ENCODE data around the gene EML6. TPM values are rescaled to one million over a fixed set of nuclear protein-coding genes. Genes with fewer than 3 reads are reported as not detected.

EML6 gene
- total RNA-seq, 1 donor from 2014 or later, result 8.1 TPM

GRCh38 chr2:54772110-54772509 lies 48.6 kb downstream of the EML6 start:
- no peak for DNase-seq (ENCODE audit: low read depth, low spot score)
- Mint-ChIP-seq H3K4me1 (no peaks in the 10 kb centered on the region), H3K27me3 (ENCODE audit: low read depth) (no peaks in the 10 kb centered on the region), H3K27ac (ENCODE audit: unreplicated experiment) (no peak overlapping the region), H3K36me3 (ENCODE audit: low read depth) (peaks cover 11% of the 10 kb centered on the region), H3K4me3 (no peak overlapping the region), H3K9me3 (peaks cover 10% of the 10 kb centered on the region)
- no peak for TF ChIP-seq CTCF (conservative IDR thresholded peaks at IDR 0.05)

GRCh38 chr2:54772531-54772930 lies 49.1 kb downstream of the EML6 start:
- TF ChIP-seq CTCF (conservative IDR thresholded peaks at IDR 0.05), result no peak
- Mint-ChIP-seq H3K27ac (ENCODE audit: unreplicated experiment) (no peak overlapping the region), H3K9me3 (peaks cover 10% of the 10 kb centered on the region), H3K36me3 (ENCODE audit: low read depth) (peaks cover 11% of the 10 kb centered on the region), H3K4me1 (no peaks in the 10 kb centered on the region), H3K27me3 (ENCODE audit: low read depth) (no peaks in the 10 kb centered on the region), H3K4me3 (no peak overlapping the region)
- DNase-seq (ENCODE audit: low read depth, low spot score), result no peak

- no peak for TF ChIP-seq CTCF (conservative IDR thresholded peaks at IDR 0.05)
- Mint-ChIP-seq H3K36me3 (ENCODE audit: low read depth) (peaks cover 11% of the 10 kb centered on the region), H3K4me1 (peaks cover 3% of the 10 kb centered on the region), H3K27ac (ENCODE audit: unreplicated experiment) (no peak overlapping the region), H3K27me3 (ENCODE audit: low read depth) (no peaks in the 10 kb centered on the region), H3K9me3 (peaks cover 10% of the 10 kb centered on the region), H3K4me3 (no peak overlapping the region)
- no peak for DNase-seq (ENCODE audit: low read depth, low spot score)
These were observed 49.8 kb downstream of the EML6 start for GRCh38 chr2:54773233-54773632.

- H3K4me1 Mint-ChIP-seq, result peaks cover 3% of the 10 kb centered on the region
- no peak overlapping the region for H3K4me3 Mint-ChIP-seq
- no peak overlapping the region for H3K27ac Mint-ChIP-seq (ENCODE audit: unreplicated experiment)
- DNase-seq (ENCODE audit: low read depth, low spot score), result no peak
- TF ChIP-seq CTCF (conservative IDR thresholded peaks at IDR 0.05), result peak; percentile 53
- H3K27me3 Mint-ChIP-seq (ENCODE audit: low read depth), result no peaks in the 10 kb centered on the region
- H3K9me3 Mint-ChIP-seq, result peaks cover 10% of the 10 kb centered on the region
- H3K36me3 Mint-ChIP-seq (ENCODE audit: low read depth), result peaks cover 11% of the 10 kb centered on the region
These were observed 50.4 kb downstream of the EML6 start for GRCh38 chr2:54773838-54774237.

- peaks cover 3% of the 10 kb centered on the region for H3K4me1 Mint-ChIP-seq
- H3K27me3 Mint-ChIP-seq (ENCODE audit: low read depth), result no peaks in the 10 kb centered on the region
- peaks cover 10% of the 10 kb centered on the region for H3K9me3 Mint-ChIP-seq
- TF ChIP-seq CTCF (conservative IDR thresholded peaks at IDR 0.05), result no peak
- H3K27ac Mint-ChIP-seq (ENCODE audit: unreplicated experiment), result no peak overlapping the region
- no peak for DNase-seq (ENCODE audit: low read depth, low spot score)
- H3K4me3 Mint-ChIP-seq, result no peak overlapping the region
- H3K36me3 Mint-ChIP-seq (ENCODE audit: low read depth), result peaks cover 11% of the 10 kb centered on the region
These were observed 52.2 kb downstream of the EML6 start for GRCh38 chr2:54775710-54776109.

- Mint-ChIP-seq H3K4me3 (no peak overlapping the region), H3K4me1 (peaks cover 3% of the 10 kb centered on the region), H3K27ac (ENCODE audit: unreplicated experiment) (no peak overlapping the region), H3K36me3 (ENCODE audit: low read depth) (peaks cover 11% of the 10 kb centered on the region), H3K9me3 (peaks cover 10% of the 10 kb centered on the region), H3K27me3 (ENCODE audit: low read depth) (no peaks in the 10 kb centered on the region)
- no peak for DNase-seq (ENCODE audit: low read depth, low spot score)
- TF ChIP-seq CTCF (conservative IDR thresholded peaks at IDR 0.05), result no peak
These were observed 53.0 kb downstream of the EML6 start for GRCh38 chr2:54776494-54776893.
